GM10266 (cell line): ENCODE data around the gene TNFRSF19.

ENCODE experiments used
- DNase-seq: peaks from one replicate; pipeline ENCODE4 v3.0.0; 2012; ENCODE audit errors: extremely low spot score
- TF ChIP-seq, protein P1 (sequence below): IDR thresholded peaks from 2 replicates; pipeline ENCODE4 v1.5.1; 2012; ENCODE audit warnings: mild to moderate bottlenecking, low read depth; ENCODE audit not compliant: control insufficient read depth, insufficient read depth; ENCODE audit errors: missing control alignments

TNFRSF19 gene

DNA sequence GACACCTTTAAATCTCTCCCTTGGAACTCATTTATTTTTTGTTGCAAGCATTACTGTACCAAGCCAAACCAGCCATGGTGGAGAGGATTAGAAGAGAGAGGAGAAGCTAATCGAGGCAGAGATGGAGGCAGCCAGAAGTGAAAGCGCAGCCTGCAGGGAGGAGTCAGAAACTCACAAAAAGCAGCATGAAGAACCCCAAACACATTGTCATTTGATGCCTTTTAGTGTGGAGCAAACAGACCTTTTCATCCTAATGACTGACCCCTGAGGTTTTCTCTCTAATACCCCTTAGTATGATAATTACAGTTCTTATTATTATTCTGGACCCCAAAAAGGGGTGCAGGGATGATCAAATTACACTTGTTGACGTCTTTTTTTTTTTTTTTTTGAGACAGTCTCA, 62.5 kb downstream of the TNFRSF19 start:
- TF ChIP-seq, protein P1, sequence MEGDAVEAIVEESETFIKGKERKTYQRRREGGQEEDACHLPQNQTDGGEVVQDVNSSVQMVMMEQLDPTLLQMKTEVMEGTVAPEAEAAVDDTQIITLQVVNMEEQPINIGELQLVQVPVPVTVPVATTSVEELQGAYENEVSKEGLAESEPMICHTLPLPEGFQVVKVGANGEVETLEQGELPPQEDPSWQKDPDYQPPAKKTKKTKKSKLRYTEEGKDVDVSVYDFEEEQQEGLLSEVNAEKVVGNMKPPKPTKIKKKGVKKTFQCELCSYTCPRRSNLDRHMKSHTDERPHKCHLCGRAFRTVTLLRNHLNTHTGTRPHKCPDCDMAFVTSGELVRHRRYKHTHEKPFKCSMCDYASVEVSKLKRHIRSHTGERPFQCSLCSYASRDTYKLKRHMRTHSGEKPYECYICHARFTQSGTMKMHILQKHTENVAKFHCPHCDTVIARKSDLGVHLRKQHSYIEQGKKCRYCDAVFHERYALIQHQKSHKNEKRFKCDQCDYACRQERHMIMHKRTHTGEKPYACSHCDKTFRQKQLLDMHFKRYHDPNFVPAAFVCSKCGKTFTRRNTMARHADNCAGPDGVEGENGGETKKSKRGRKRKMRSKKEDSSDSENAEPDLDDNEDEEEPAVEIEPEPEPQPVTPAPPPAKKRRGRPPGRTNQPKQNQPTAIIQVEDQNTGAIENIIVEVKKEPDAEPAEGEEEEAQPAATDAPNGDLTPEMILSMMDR, result no peak
- DNase-seq, result no peak

DNA sequence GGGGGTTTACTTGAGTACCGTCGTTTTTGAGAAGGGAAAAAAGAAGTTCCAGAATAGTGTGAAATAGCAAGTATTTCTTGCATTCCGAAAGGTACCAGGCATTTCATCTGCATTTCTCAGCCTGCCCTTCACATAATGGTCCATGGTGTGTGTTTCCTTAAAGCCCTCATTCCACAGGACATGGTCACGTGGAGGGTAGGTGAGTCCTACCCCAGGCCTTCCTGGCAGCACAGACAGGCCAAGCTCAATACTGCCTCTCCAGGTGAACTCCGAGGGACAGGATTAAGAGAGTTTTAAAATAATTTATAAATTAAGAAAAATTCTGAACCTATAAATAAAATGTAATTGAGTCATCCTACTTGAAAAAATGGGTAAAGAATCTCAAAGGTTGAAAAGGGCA, 64.7 kb downstream of the TNFRSF19 start:
- TF ChIP-seq, protein P1, result no peak
- DNase-seq, result no peak

GRCh38 chr13:23636360-23636759, 66.1 kb downstream of the TNFRSF19 start:
- no peak for DNase-seq

DNA sequence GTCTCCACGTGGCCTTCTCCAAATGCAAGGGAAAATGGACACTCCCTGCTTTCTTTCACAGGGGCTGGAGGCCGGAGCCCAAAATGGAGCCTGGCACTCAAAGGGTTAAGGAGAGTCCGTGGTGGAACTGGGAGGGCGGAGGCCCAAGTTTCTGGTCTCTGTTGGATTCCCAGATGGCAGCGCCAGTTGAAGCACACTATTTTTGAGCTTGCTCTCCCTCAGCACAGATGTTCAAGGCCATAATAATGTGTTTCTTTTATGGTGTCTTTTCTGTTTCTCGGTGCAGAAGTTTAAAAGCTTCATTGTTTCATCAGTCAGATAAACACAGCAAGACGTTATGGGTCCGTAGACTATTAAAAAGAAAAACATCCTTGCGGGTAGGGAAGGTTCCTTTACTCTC, 67.6 kb downstream of the TNFRSF19 start:
- TF ChIP-seq, protein P1, result no peak
- DNase-seq, result no peak

More at GRCh38 chr13:23636360-23636759, 66.1 kb downstream of the TNFRSF19 start:
- TF ChIP-seq, protein P1, result no peak

GRCh38 chr13:23639674-23640073, 69.5 kb downstream of the TNFRSF19 start:
- DNase-seq, result no peak
- TF ChIP-seq, protein P1, result no peak

DNA sequence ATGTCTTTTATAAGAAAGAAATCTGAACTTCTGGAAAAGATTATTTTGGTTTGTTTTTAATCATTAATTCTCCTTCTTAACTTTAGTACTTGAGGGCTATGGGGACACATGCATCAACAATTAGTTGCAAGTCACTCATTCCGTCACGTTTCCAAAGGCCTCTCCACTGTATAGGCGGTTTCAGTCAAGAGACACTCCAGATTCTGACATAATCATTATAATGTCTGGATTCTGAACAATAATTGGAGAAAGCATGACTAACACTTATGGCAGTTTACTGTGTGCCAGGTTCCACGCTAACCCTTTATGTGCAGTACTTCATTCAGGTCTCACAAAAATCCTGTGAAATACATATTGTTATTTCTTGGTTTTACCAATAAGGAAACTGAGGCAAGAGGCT, 71.9 kb downstream of the TNFRSF19 start:
- no peak for DNase-seq
- TF ChIP-seq, protein P1, result no peak

GRCh38 chr13:23643338-23644125, 73.3 kb downstream of the TNFRSF19 start:
- TF ChIP-seq, protein P1, result no peak
- no peak for DNase-seq
